ENCODE results near the gene NKTR.

NKTR gene

GRCh38 chr3:42673082-42673481 lies 72.6 kb downstream of the NKTR start:
- no peak for FAIRE-seq
- no peak for DNase-seq (ENCODE audit: extremely low spot score, insufficient read length, low read depth)

GRCh38 chr3:42674146-42674545 lies 73.7 kb downstream of the NKTR start:
- no peak for FAIRE-seq

GRCh38 chr3:42675909-42676308 lies 75.4 kb downstream of the NKTR start:
- DNase-seq (ENCODE audit: extremely low spot score, insufficient read length, low read depth) (no peak), FAIRE-seq (no peak)

More at GRCh38 chr3:42674146-42674545, 73.7 kb downstream of the NKTR start:
- no peak for DNase-seq (ENCODE audit: extremely low spot score, insufficient read length, low read depth)

DNA sequence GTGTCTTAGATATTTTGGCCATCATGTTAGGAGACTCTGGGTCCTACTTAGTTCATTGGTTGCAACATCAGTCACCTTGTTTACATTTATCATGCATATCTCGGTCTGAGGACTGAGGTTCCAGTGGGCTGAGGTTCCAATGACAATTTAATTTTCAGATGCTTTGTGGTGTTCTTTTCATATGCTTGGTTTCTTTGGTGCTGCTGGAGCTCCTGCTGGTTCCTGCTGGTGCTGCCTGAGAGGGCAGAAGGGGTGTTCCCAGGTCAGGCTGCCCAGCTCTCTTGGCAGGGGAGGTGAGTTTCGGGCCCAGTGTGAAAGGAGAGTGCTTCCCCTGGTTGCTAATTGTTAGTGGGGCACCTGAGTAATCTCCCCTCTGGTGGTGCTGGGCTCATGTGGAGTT lies 78.0 kb downstream of the NKTR start:
- FAIRE-seq: no peak
- DNase-seq (ENCODE audit: extremely low spot score, insufficient read length, low read depth): no peak

GRCh38 chr3:42680271-42680670 lies 79.8 kb downstream of the NKTR start:
- DNase-seq (ENCODE audit: extremely low spot score, insufficient read length, low read depth) (no peak), FAIRE-seq (no peak)

DNA sequence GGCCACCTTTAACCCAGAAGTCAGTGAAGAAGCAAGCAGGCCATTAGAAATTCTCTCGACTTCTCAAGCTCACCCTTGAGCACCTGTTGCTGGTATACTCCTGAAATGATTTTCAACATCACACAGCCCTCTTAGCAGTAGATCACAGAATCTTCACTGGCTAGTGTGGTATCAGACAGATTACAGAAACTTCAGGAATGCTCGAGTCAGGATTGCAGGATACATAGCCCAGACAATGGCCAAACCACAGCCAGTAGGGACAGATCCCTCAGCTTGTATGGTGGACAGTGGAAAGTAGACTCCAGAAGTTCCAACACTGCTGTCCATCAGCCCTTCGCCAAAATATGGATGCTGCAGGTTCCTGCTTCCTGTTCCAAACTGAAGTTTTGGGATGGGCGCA lies 80.3 kb downstream of the NKTR start:
- DNase-seq (ENCODE audit: extremely low spot score, insufficient read length, low read depth): no peak
- FAIRE-seq: no peak

- DNase-seq (ENCODE audit: extremely low spot score, insufficient read length, low read depth) (no peak), FAIRE-seq (no peak)
Measured at GRCh38 chr3:42681361-42682038, 81.0 kb downstream of the NKTR start.

GRCh38 chr3:42682301-42683070 lies 82.0 kb downstream of the NKTR start:
- FAIRE-seq (no peak), DNase-seq (ENCODE audit: extremely low spot score, insufficient read length, low read depth) (no peak)

GRCh38 chr3:42683875-42684598 lies 83.6 kb downstream of the NKTR start:
- DNase-seq (ENCODE audit: extremely low spot score, insufficient read length, low read depth) (no peak), FAIRE-seq (no peak)

GRCh38 chr3:42684632-42685362 lies 84.3 kb downstream of the NKTR start:
- DNase-seq (ENCODE audit: extremely low spot score, insufficient read length, low read depth) (no peak), FAIRE-seq (no peak)

- DNase-seq (ENCODE audit: extremely low spot score, insufficient read length, low read depth): no peak
- FAIRE-seq: no peak
Measured at GRCh38 chr3:42685363-42685881, 84.9 kb downstream of the NKTR start, which contains the start of gene KLHL40. Gene KLHL40 (plus strand): TSS chr3:42685537. CDS start chr3:42685619, 82 bp downstream.

- no peak for DNase-seq (ENCODE audit: extremely low spot score, insufficient read length, low read depth)
- no peak for FAIRE-seq
Measured at GRCh38 chr3:42685891-42686820, 85.7 kb downstream of the NKTR start.

DNA sequence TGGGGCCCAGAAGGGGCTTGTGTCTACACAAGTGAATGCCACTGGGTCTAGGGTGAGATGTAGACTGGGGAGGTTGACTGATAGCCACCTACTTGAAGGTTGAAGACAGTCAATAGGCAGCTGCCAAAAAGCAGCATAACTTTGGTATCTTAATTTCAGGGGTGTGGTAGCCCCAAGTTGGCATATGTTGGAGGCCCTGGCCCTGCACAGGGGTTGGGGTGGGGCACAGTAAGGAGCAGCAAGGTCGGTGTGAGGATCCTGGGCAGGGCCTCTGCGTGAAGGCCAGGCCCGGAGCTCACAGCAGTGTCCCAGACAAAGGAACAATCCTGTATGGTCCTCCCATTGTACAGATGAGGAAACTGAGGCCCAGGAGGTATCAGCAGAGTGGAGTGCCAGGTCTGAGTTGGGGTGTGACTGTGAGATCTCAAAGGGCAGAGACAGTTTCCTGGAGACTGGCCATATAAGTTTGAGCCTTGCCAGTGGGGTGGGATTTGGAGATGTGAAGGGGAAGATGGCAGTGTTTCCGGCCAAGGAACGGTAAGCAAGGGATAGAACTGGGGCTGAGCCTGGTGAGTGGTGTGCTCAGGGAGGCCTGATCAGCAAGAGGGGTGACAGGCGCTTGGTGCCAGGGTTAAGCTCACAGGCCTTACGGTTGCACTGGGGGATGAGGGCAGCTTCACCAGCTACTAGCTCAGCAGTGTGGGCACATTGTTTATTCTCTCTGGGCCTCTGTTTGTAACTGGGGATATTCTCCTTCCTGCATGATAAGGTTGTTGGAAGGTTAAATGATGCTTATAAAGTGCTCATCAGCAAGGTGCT lies 86.6 kb downstream of the NKTR start:
- no peak for DNase-seq (ENCODE audit: extremely low spot score, insufficient read length, low read depth)
- FAIRE-seq: no peak

- FAIRE-seq: no peak
- no peak for DNase-seq (ENCODE audit: extremely low spot score, insufficient read length, low read depth)
Measured at GRCh38 chr3:42688016-42688415, 87.5 kb downstream of the NKTR start.

GRCh38 chr3:42688487-42689420 lies 88.3 kb downstream of the NKTR start:
- DNase-seq (ENCODE audit: extremely low spot score, insufficient read length, low read depth) (no peak), FAIRE-seq (no peak)

DNA sequence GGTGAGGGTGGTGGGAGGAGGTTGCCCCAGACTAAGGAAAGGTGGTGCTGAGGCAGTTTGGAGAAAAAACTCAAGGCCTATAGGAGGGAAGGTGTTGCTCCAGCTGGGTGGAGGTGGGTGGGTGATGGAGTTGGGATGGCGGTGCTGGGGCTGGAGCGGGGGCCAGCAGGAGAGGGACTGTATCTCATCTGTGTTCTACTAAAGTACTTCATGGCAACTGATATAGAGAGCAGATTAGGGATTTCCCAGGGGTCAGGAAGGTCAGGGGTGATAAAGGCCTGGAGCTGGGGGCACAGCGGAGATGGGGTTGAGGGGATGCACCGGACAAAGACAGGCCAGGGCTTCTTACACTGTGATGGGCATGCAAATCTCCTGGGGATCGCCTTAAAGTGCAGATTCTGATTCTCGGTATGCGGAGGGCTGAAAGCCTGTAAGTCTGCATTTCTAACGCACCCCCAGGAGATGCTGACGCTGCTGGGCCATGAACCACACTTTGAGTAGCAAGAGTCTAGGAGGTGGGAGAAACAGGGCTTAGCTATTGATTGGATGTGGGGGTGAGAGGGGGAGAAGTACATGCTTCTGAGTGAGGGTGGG lies 89.0 kb downstream of the NKTR start:
- FAIRE-seq (no peak), DNase-seq (ENCODE audit: extremely low spot score, insufficient read length, low read depth) (no peak)

- DNase-seq (ENCODE audit: extremely low spot score, insufficient read length, low read depth) (no peak), FAIRE-seq (no peak)
Measured at GRCh38 chr3:42690191-42690590, 89.7 kb downstream of the NKTR start.
